GM18526 (cell line): Measurements from ENCODE around the gene APC.

Experiments used
- POLR2A ChIP-seq: IDR thresholded peaks from 3 replicates; pipeline ENCODE4 v1.6.1; 2011; ENCODE audit not compliant: insufficient read length; ENCODE audit errors: extremely low read depth

APC gene

DNA sequence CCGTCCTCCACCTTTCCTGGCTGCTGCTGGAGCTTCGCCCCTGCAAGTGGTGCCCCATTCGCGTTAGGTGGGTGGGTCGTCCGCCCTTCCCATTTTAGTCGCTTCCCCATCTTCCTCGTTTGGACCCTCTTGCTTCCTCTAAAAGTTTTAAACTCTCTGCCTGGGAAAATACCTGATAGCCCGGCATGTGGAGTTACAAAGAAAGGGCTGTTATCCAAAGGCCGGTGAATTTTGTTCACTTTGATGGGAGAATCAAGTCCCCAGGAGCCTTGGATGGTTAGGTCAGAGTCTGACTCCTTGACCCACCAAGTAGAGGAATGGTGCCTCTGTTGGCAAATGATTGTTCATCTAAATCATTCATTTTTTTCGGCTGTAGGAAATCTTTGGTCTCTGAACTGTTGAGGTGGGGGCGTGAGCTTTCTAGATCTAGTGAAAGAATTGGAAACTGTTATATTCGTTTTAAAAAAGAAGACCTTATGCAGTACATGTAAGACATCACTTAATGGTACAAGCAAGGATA, 29.5 kb upstream of the APC start:
- TF ChIP-seq POLR2A, result no peak

DNA sequence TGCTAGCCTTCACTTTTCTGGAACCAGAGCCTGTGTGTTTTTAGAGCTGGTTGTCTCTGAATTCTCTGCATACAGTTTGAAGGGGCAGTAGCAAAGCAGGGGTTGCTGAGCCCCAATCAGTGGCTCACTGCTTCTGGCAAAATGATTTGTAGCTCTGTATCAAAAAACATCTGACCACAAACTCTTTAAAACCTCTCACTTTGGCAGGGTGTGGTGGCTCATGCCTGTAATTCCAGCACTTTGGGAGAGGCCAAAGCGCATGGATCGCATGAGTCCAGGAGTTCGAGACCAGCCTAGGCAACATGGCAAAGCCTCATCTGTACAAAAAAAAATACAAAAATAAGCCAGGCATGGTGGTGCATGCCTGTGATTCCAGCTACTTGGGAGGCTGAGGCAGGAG, 28.3 kb upstream of the APC start:
- TF ChIP-seq POLR2A, result no peak

DNA sequence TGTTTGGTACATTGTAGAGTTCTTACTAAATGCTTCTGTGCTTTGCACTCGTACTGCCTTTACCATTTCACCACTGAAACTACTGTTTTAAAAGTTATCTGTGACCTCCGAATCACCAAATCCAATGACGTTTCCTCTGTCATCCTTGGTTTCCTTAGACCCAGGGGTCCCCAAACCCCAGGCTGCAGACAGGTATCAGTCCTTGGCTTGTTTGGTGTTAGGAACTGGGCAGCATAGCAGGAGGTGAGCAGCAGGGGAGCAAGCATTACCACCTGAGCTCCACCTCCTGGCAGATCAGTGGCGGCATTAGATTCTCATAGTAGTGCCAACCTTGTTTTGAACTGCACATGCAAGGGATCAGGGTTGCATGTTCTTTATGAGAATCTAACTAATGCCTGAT, 26.8 kb upstream of the APC start:
- TF ChIP-seq POLR2A, result no peak

DNA sequence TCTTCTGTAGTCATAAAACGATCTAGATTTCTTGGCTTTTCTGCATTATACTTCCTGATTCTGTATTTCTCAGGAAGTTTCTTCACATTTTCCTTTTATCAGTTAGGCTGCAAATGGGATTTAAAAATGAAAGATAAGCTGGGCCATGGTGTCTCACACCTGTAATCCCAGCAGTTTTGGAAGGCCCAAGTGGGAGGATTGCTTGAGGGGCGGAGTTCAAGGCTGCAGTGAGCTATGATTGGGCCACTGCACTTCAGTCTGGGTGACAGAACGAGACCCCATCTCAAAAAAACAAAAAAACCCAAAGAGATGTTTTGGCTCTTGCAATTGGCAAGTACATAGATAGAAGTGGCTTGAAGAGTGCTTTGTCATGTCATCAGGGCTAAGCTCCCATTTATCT, 26.2 kb upstream of the APC start:
- TF ChIP-seq POLR2A, result no peak

DNA sequence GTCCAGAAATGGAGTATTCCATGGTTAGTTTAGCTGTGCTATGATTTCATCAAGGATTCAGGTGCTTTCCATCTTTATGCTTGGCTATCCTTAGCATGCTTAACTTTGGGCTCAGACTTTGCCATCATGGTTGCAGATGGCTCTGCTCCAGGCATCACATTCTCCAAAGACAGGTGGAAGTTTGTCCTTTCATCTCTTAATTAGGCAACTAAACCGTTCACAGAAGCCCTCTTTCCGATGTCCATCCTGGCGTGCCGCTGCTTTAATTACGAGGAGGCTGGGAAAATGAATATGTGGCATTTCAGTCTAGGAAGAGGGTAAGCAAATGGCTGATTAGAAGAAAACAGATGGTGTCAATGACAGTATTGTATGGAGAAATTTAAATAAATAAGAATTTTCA, 24.5 kb upstream of the APC start:
- no peak for TF ChIP-seq POLR2A

DNA sequence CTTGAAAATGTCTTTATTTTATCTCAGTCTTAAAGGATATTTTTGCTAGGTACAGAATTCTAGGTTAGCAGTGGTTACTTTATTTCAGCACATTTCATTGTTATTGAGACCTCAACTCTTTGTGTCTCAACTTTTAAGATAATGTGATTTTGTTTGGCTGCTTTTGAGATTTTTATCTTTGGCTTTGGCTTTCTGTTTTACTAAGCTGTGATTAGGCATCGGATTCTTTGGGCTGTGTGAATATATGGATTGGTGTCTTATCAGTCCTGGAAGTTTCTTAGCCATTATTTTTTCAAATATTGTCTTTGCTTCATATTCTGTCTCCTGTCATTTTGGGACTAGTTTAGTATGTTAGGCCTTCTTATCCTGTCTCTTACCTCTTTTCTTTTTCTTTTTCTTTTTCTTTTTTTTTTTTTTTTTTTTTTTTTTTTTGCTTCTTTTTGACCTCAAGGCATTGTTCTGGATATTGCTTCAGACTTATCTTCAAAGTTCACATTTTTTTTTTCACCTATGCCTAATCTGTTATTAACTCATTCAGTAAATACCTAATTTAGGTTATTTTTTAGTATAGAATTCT, 20.1 kb upstream of the APC start:
- TF ChIP-seq POLR2A, result no peak

DNA sequence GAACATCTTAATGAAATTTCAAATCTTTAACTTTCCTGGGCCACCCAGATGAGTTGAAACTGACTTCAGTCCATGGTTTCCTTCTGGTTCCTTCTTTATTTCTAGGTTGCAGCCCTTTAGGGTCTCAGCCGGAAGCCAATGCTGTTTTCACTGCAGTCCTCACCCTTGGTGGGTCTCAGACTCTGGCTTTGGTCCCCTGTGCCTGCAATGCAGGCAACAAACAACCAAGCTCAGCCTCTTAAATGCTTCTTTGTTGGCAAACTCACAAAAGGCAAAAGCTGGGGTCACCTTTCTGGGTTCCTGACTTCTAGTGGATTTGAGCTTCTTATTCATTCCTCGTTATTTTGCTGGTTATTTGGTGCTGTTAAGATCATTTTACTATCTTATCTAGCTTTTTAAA, 19.3 kb upstream of the APC start:
- no peak for TF ChIP-seq POLR2A

DNA sequence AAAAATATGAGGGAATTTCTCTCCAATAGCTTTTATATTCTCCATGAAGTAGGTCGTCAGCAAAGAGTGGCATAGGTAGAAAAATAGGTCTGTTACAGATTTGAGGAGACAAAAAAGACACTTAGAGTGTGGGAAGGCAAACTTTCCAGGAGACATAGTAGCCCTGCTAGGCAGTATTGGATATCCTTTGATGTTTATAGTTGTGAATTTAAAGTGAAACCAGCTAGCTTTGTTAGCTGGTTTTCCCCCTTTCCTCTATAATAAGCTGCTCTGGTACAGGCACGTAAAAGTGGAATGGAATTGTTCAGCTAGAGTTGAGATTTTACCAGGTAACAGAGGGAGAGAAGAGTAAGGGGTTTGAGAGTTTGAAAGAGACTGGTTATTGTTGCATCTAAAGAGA, 17.1 kb upstream of the APC start:
- TF ChIP-seq POLR2A, result no peak

DNA sequence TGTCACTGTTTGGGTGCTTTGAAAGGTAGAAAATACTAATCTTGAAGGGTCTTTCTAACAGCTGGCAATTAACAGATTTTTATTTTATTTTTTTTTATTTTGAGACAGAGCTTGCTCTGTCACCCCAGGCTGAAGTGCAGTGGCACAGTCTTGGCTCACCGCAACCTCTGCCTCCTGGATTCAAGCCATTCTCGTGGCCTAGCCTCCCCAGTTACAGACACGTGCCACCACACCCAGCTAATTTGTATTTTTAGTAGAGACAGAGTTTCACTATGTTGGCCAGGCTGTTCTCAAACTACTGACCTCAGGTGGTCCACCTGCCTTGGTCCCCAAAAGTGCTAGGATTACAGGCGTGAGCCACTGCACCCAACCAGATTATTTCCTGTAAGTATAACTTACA, 12.8 kb upstream of the APC start:
- TF ChIP-seq POLR2A, result no peak

DNA sequence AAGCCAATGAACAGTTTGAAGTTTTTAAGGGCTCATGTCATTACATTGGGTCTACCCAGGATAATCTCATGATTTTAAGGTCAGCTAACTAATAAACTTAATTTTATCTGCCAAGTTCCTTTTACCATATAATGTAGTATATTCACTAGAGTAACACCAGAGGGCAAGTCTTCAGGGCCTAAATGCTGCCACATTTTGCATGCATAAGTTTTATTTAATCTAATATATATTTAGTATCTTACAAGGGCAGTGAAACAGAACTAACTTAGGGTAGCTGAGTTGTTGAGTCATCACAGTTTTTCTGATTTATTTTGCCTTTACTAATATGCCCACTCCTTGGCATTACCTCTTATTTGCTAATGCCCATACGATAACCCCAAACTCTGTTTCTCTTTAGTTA, 8.1 kb upstream of the APC start:
- TF ChIP-seq POLR2A, result no peak

DNA sequence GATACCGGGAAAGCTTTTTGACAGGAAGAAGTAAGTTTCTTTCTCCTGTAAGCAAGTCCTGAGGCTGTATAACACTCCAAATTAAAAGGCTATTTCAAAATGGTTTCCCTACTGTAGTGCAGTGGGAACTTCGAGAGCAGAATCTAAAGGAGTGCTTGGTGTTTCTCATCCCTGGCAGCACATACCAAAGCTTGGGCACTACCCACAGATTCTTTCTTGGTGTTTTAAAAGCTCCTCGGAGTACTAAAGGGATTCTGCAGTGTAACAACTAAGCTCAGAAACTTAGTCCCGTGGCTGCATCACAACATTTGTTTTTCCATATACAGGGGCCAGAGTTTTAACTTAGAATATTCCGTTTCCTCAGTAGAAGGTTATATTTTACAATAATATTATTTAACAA, 5.6 kb upstream of the APC start:
- TF ChIP-seq POLR2A, result no peak

DNA sequence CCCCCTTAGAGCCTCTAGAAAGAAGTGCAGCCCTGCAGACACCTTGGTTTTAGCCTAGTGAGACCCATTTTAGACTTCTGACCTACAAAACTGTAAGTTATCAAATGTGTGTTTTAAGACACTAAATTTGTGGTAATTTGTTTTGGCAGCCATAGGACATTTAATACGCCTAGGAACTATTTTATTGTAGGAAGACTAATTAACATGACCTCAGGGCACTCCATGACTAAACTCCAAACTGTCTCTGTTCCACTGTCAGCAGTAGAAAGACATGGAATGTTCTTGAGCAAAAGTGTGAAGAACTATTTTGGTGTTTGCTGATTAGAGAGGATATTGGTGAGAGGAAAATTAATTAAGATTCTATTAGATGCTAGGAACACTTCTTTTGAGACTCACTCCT, 4.1 kb upstream of the APC start:
- TF ChIP-seq POLR2A, result no peak

DNA sequence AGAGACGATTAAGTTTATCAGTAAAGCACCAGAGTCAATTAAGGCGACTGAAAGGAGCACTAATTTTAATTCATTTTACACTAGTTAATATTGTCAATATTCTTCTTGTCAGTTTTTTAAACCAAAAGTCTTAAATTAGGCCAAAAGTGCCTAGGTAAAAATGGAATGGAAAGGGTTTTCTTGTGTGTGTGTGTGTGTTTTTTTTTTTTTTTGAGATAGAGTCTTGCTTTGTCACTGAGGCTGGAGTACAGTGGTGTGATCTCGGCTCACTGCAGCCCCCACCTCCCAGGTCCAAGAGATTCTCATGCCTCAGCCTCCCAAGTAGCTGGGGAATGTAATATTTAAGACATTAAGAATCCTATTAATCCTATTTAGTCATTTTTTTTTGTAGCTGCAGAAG, 3.1 kb upstream of the APC start:
- no peak for TF ChIP-seq POLR2A

DNA sequence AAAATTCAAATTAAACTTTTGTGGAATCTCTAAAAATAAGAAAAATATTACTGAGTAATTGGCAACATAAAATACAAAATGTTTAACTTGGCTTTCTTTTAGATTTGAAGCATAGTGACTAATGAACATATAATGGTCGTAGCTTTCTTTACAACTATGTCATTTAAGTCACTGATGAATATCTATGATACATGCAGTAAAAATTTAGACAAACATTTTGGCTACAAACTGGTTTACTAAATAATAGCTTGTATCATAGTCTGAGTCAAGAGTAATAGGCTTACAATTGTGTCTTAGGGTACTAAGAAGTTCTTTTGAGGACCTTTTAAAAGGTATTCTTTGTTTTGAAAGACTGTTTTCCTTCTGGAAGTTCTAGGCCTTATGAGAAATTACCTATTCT, 2.0 kb upstream of the APC start:
- TF ChIP-seq POLR2A, result no peak

DNA sequence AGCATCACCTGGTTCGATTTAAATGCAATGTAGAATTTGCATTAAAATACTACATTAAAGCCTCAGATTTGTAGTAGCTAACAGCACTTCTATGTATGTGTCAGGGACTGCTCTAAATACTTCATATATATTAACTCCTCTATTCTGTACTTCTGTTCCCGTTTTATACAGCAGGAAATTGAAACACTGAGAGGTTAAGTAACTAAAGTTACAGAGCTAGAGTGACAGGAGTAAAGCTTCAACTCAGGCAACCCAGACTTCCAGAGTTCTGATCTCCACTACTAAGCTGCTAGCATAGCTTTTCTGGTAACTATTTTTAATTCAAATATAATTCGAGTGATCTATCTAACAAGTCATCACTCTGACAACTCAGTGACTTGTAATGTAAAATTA, 619 bp upstream of the APC start:
- TF ChIP-seq POLR2A, result no peak

DNA sequence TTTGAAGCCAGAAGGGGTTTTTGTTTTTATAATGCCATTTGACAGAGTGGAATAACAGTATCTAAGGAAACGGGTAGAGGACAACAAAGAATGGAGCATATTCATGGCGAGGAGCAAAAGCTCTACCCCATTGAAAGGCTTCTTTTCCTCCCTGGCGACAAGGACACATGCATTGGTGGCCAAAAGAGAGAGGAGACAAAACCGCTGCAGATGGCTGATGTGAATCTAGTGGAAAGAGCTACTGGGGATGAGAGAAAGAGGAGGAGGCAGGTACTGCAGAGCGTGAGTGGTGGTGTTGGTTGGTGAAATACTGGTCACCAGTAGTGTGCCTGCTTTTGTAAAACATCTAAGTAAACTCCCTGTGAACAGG, 491 bp downstream of the APC start:
- no peak for TF ChIP-seq POLR2A

DNA sequence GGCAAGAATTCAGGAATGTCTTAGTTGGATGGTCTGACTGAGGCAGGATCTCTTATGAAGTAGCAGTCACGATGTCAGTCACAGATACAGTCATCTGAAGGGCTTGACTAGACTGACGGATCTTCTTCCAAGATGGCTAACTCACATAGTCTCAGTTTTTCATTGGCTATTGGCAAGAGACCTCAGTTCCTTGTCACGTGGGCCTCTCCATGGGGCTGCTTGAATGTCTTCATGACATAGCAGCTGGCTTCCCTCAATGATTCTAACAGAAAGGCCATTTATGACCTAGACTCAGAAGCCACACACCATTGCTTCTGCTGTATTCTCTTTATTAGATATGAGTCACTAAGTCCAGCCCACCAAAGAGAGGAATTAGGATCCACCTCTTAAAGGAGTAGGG, 4.7 kb downstream of the APC start:
- TF ChIP-seq POLR2A, result no peak

DNA sequence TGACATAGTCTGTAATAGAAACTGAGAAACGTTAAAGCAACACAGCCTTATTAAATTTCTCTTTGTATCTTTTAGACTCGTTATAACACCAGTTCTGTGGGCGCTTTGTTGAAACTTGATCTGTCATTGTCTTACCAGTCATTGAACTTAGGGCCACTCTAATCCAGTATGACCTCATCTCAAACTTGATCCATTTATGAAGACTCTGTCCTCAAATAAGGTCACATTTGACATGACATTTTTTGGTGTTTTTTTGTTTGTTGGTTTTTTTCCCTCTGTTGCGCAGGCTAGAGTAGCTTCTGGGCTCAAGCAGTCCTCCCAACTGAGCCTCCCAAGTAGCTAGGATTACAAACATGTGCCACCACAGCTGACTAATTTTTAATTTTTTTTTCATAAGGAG, 5.9 kb downstream of the APC start:
- no peak for TF ChIP-seq POLR2A
